Spleen (tissue), 11 donors: ENCODE data around the gene ATP6V0C. TPM values are rescaled to one million over a fixed set of nuclear protein-coding genes. Genes with fewer than 3 reads are reported as not detected.
A peak's percentile ranks its signal among the peaks of the same experiment; 100 is the strongest.
"Not testable (repeated sequence)": the region's sequence is repeated elsewhere in the genome, so short reads cannot be mapped to it uniquely, and the experiment has no call there.

Experiments used
- DNase-seq: peaks from one replicate; pipeline ENCODE4 v3.0.0-alpha.2; 2020
- H3K27ac ChIP-seq, 8 donors: fragments of 200-600 bp; sonication (generic) in 7 of 8; 1 replicate in 4 of 8; 2 replicates in 4 of 8; pipeline versions ENCODE4 v1.5.0 to v1.8.0; 2016 to 2021; ENCODE audit warnings: inconsistent platforms in 4 of 8, mild to moderate bottlenecking in 4 of 8, moderate library complexity in 1 of 8
- H3K27me3 ChIP-seq, 7 donors: fragments of 200-600 bp; sonication (generic) in 6 of 7; replicated peaks in 1 of 7; 1 replicate in 4 of 7; 2 replicates in 3 of 7; pipeline versions ENCODE4 v1.5.0 to v1.8.0; 2016 to 2021; ENCODE audit warnings: inconsistent platforms in 3 of 7, mild to moderate bottlenecking in 1 of 7
- H3K36me3 ChIP-seq, 6 donors: fragments of 200-600 bp; sonication (generic) in 5 of 6; 1 replicate in 4 of 6; 2 replicates in 2 of 6; pipeline versions ENCODE4 v1.5.0 to v1.8.0; 2016 to 2021; ENCODE audit warnings: inconsistent platforms in 2 of 6
- H3K4me1 ChIP-seq, 6 donors: fragments of 200-600 bp; sonication (generic) in 5 of 6; 1 replicate in 3 of 6; 2 replicates in 3 of 6; pipeline versions ENCODE4 v1.5.0 to v1.8.0; 2016 to 2021; ENCODE audit warnings: inconsistent platforms in 3 of 6
- H3K4me3 ChIP-seq, 8 donors: fragments of 200-600 bp; sonication (generic) in 7 of 8; 1 replicate in 4 of 8; 2 replicates in 4 of 8; pipeline versions ENCODE4 v1.5.0 to v1.8.0; 2016 to 2021; ENCODE audit warnings: inconsistent platforms in 4 of 8, mild to moderate bottlenecking in 4 of 8, moderate library complexity in 2 of 8
- H3K9me3 ChIP-seq, 8 donors: fragments of 200-600 bp; sonication (generic) in 7 of 8; 1 replicate in 4 of 8; 2 replicates in 4 of 8; pipeline versions ENCODE4 v1.5.0 to v1.8.0; 2016 to 2021; ENCODE audit warnings: inconsistent platforms in 4 of 8
- CTCF ChIP-seq, 11 experiments: fragments of 200-600 bp in 7 of 11; fragments of 450-650 bp in 4 of 11; sonication (generic) in 4 of 11; IDR thresholded peaks in 8 of 11; conservative IDR thresholded peaks in 3 of 11; 1 replicate in 7 of 11; 2 replicates in 4 of 11; pipeline versions ENCODE4 v1.4.0 to v1.8.0; 2016 to 2021; ENCODE audit warnings: antibody characterized with exemption in 11 of 11, inconsistent platforms in 4 of 11, mild to moderate bottlenecking in 1 of 11
- POLR2A ChIP-seq, 3 donors: fragments of 450-650 bp; IDR thresholded peaks; one replicate each; pipeline ENCODE4 v1.5.1; 2017; ENCODE audit warnings: antibody characterized with exemption in 3 of 3, mild to moderate bottlenecking in 1 of 3
- POLR2AphosphoS5 ChIP-seq, 3 donors: sonication (generic); formaldehyde crosslinking; IDR thresholded peaks; one replicate each; pipeline ENCODE4 v1.5.1; 2017; ENCODE audit warnings: antibody characterized with exemption in 3 of 3
- WGBS, 5 donors: extraction: QIAGEN DNeasy Blood & Tissue Kit in 3 of 5; methylation state at CpG; one replicate each; pipeline versions ENCODE4 v1.1.5 to v1.1.7; 2013 to 2018; 5-methylcytosine and 5-hydroxymethylcytosine counted together
- intact Hi-C: fragments of 100-400 bp; cut with DNase I; formaldehyde crosslinking; loops from one replicate; pipeline ENCODE4 v1.15.0; 2023; ENCODE audit warnings: low total_unique reads
- polyA plus RNA-seq, 3 donors: library from polyadenylated mRNA; stranded (reverse); fragments of 200-250 nt; gene quantifications; one replicate each; pipeline ENCODE4 v1.2.1, GENCODE V29; 2013
- total RNA-seq, 7 donors: library from RNA; depleted of rRNA in 3 of 7; stranded (reverse); fragments of >200 nt in 3 of 7; fragmentation: NEBNext Ultra II Directional in 4 of 7; extraction: Animal tissue kit (Norgen Biotek cat#: 25700) in 4 of 7; gene quantifications; one replicate each; pipeline versions ENCODE4 v1.1.0 to v1.2.1, GENCODE V29; 2016 to 2021
- donor health status: healthy with polysubstance abuse.
- donor health status: DM: no; HTN: no; CAD: no; lungs with moderate emphysema.
- donor health status: DM: no; HTN: no; CAD: no.
- donor health status: Bipolar disorder and iron deficiency.
- donor health status: healthy.
- donor health status: DM: no; HTN: no; CAD: no.
- donor health status: DM: yes; HTN: yes; CAD: no.

Gene ATP6V0C
- total and polyA plus RNA-seq, 10 donors: 64.5 to 199 (median 112) TPM

- Histone ChIP-seq H3K4me1 (peaks cover 6 to 66% (median 37%) of the 10 kb centered on the region in 6 donors), H3K9me3 (no peaks in the 10 kb centered on the region), H3K36me3 (peaks cover 0 to 39% (median 29%) of the 10 kb centered on the region in 6 donors), H3K4me3 (peak overlapping the region; percentile 33 to 78 (median 56)), H3K27me3 (no peaks in the 10 kb centered on the region), H3K27ac (peak overlapping the region; percentile 93 to 99 (median 98))
- WGBS, 5 donors: 0 to 2% (median 0%) methylated on average over 16 to 84 of the region's 84 CpGs
- peak in 1 of 11 experiments; percentile 19 for TF ChIP-seq CTCF (IDR thresholded peaks at IDR 0.05 in 8 of 11, conservative IDR thresholded peaks at IDR 0.05 in 3 of 11)
- peak in 2 of 3 donors; percentile 2 to 10 for TF ChIP-seq POLR2A (IDR thresholded peaks at IDR 0.05)
- TF ChIP-seq POLR2AphosphoS5 (IDR thresholded peaks at IDR 0.05): peak; percentile 96 to 97 (median 96)
- intact Hi-C loops: loop anchor here (5.0 kb wide), 1 partner anchor 130 kb away; no protein-coding TSS in a partner anchor
- peak; percentile 100 for DNase-seq
Measured at GRCh38 chr16:2531696-2532493, 18.1 kb downstream of the ATP6V0C start.

- Histone ChIP-seq H3K27me3 (no peaks in the 10 kb centered on the region), H3K27ac (peak overlapping the region; percentile 93 to 99 (median 98)), H3K4me1 (peaks cover 9 to 64% (median 40%) of the 10 kb centered on the region in 6 donors), H3K9me3 (no peaks in the 10 kb centered on the region), H3K4me3 (peak overlapping the region; percentile 24 to 78 (median 56)), H3K36me3 (peaks cover 0 to 32% (median 23%) of the 10 kb centered on the region in 6 donors)
- intact Hi-C loops: loop anchor here (5.0 kb wide), 1 partner anchor 130 kb away; no protein-coding TSS in a partner anchor
- WGBS, 5 donors: 0 to 3% (median 1%) methylated on average over 36 to 37 of the region's 37 CpGs
- TF ChIP-seq POLR2A (IDR thresholded peaks at IDR 0.05) (no peak), POLR2AphosphoS5 (IDR thresholded peaks at IDR 0.05) (peak; percentile 75 to 86 (median 82)), CTCF (IDR thresholded peaks at IDR 0.05 in 8 of 11, conservative IDR thresholded peaks at IDR 0.05 in 3 of 11) (no peak)
- DNase-seq: peak; percentile 94
Measured at GRCh38 chr16:2532494-2533141, 18.9 kb downstream of the ATP6V0C start.

GRCh38 chr16:2533142-2533755 is 19.5 kb downstream of the ATP6V0C start:
- Histone ChIP-seq H3K36me3 (peaks cover 0 to 26% (median 17%) of the 10 kb centered on the region in 6 donors), H3K4me1 (peaks cover 9 to 62% (median 38%) of the 10 kb centered on the region in 6 donors), H3K4me3 (peak overlapping the region; percentile 24 to 78 (median 56)), H3K27ac (peak overlapping the region; percentile 93 to 99 (median 98))
- not testable (repeated sequence) for H3K9me3 ChIP-seq, DNase-seq, H3K27me3 ChIP-seq
- WGBS, 5 donors: 31 to 45% (median 40%) methylated on average over 15 to 16 of the region's 16 CpGs
- intact Hi-C loops: loop anchor here (5.0 kb wide), 1 partner anchor 129 kb away; no protein-coding TSS in a partner anchor

- intact Hi-C loops: loop anchor here (5.0 kb wide), 1 partner anchor 128 kb away; no protein-coding TSS in a partner anchor
- H3K27ac ChIP-seq: peak overlapping the region in 2 of 8 donors; percentile 96 to 99
Measured at GRCh38 chr16:2533912-2534311, 20.2 kb downstream of the ATP6V0C start.

GRCh38 chr16:2534335-2534734 is 20.6 kb downstream of the ATP6V0C start:
- not testable (repeated sequence) for DNase-seq, H3K9me3 ChIP-seq, H3K27me3 ChIP-seq, H3K4me3 ChIP-seq
- intact Hi-C loops: loop anchor here (5.0 kb wide), 1 partner anchor 128 kb away; no protein-coding TSS in a partner anchor
- WGBS, 5 donors: 85 to 94% (median 91%) methylated on average over 5 of the region's 5 CpGs
- Histone ChIP-seq H3K36me3 (peaks cover 0 to 15% (median 6%) of the 10 kb centered on the region in 6 donors), H3K4me1 (peaks cover 16 to 68% (median 47%) of the 10 kb centered on the region in 6 donors), H3K27ac (peak overlapping the region in 1 of 8 donors; percentile 99)

More at GRCh38 chr16:2533912-2534311, 20.2 kb downstream of the ATP6V0C start:
- WGBS, 5 donors: 89 to 92% (median 91%) methylated on average over 11 of the region's 11 CpGs
- Histone ChIP-seq H3K27me3 (no peaks in the 10 kb centered on the region), H3K4me1 (peaks cover 12 to 64% (median 43%) of the 10 kb centered on the region in 6 donors), H3K9me3 (no peaks in the 10 kb centered on the region), H3K36me3 (peaks cover 0 to 19% (median 10%) of the 10 kb centered on the region in 6 donors), H3K4me3 (no peak overlapping the region)
- TF ChIP-seq CTCF (IDR thresholded peaks at IDR 0.05 in 8 of 11, conservative IDR thresholded peaks at IDR 0.05 in 3 of 11) (no peak), POLR2AphosphoS5 (IDR thresholded peaks at IDR 0.05) (peak in 2 of 3 donors; percentile 35 to 46)
- DNase-seq: peak; percentile 72
